ENCODE measurements around the gene SLIRP. TPM values are rescaled to one million over a fixed set of nuclear protein-coding genes. Genes with fewer than 3 reads are reported as not detected.

The SLIRP gene
- total RNA-seq, 1 experiment from 2014 or later = 137 TPM

DNA sequence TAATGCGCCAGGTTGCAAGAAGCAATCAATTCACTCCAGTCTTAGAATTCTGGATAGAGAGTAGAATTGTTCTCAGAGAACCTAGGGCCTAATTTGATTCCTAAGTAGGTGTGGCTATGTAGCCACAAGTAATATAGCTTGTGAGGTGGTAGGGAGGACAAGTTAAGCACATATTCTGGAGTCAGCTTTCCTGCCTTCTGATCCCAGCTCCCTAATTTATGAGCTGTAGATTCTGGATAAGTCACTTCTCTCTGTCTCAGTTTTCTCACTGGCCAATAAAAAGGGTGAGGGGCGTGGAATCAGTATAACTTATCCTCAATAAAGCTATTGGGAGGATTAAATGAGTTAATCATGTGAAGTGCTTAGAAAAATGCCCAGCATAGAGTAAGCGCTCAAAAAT, 56.1 kb downstream of the SLIRP start:
- Mint-ChIP-seq H3K27me3 (ENCODE audit: unreplicated experiment) (peaks cover 11% of the 10 kb centered on the region), H3K36me3 (ENCODE audit: insufficient read depth, unreplicated experiment) (peaks cover 16% of the 10 kb centered on the region), H3K4me1 (ENCODE audit: low read depth, unreplicated experiment) (peaks cover under 1% of the 10 kb centered on the region), H3K9me3 (ENCODE audit: low read depth, unreplicated experiment) (no peaks in the 10 kb centered on the region), H3K4me3 (ENCODE audit: low read depth, unreplicated experiment) (no peak overlapping the region), H3K27ac (ENCODE audit: unreplicated experiment) (no peak overlapping the region)
- CTCF ChIA-PET = no interaction called here
- intact Hi-C loops (cut with micrococcal nuclease; ENCODE audit: unreplicated experiment) = loop anchor here (5.0 kb wide), 1 partner anchor 38 kb away; the partner anchor contains the start of gene ADCK1
- BruUV-seq (replicated peaks) = no TSS peak
- no peak for DNase-seq
- no peak for TF ChIP-seq CTCF (IDR thresholded peaks at IDR 0.05; ENCODE audit: unreplicated experiment)

Other genes with a start within 250 kb of the SLIRP start
- gene ISM2, start 209.3 kb upstream of the SLIRP start, total RNA-seq (2022) = not detected in 2 replicates
- 45.5 and 45.9 TPM in 2 replicates for gene SPTLC2, start 91.5 kb upstream of the SLIRP start, total RNA-seq (2022)
- gene ALKBH1, start 80 bp upstream of the SLIRP start, total RNA-seq (2022) = 12.8 and 16.7 TPM in 2 replicates
- 97.8 and 102 TPM in 2 replicates for gene SNW1, start 53.1 kb downstream of the SLIRP start, total RNA-seq (2022)
- 9.1 and 10.0 TPM in 2 replicates for gene ADCK1, start 92.0 kb downstream of the SLIRP start, total RNA-seq (2022)

All from Calu3 (cell line).